SKM-1 treated with dmso at 0.1 percent for 144 hours (cell line): ENCODE results near the gene CCDC178.

Source experiments
- DNase-seq: peaks from one replicate; lab custom pipeline; 2025; ENCODE audit not compliant: unreplicated experiment; lab: John Stamatoyannopoulos, UW

The CCDC178 gene

DNA sequence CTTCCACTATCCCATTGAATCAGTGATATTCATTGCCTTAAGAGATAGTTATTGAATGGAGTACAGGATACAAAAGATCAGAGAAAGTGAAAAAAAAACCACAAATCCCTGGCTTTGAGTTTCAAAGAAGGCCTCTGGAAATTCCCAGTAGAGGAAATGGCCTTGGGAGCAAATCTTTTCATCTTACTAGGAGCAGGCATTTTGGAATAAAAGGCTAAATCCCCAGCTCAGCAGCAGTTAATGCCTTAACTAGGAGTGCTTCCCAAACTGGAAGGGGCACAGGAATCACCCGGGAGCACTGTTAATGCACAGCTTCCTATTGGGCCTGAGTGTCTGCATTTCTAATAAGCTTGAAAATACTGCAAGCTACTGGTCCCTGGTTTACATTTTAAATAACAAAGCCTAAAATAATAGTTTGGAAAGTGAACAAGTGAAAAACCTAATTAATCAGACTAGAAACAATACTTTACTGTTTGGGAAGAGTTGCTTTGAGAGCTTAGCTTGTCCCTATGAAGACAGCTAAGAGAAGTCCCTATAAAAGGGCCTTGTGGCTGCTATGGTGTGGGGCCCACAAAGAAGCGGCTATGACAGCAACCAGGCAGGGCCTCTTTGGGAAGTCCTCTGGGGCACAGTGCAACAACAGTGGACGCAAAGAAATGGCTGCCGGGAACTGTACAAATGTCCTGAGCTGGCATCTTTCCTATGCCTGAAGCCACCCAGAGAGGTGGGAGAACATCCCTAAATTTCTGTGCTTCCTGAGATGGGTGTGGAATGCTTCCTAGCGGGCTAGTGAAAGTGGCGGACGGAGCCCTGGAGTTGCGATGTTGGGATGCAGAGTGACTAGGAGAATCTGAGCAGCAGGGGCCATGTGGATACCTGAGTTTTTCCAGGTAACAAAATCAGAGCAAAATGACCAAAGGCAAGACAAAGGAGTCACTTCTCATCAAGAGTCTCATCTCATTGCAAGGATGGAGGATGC lies 550.6 kb downstream of the CCDC178 start:
- no peak for DNase-seq

DNA sequence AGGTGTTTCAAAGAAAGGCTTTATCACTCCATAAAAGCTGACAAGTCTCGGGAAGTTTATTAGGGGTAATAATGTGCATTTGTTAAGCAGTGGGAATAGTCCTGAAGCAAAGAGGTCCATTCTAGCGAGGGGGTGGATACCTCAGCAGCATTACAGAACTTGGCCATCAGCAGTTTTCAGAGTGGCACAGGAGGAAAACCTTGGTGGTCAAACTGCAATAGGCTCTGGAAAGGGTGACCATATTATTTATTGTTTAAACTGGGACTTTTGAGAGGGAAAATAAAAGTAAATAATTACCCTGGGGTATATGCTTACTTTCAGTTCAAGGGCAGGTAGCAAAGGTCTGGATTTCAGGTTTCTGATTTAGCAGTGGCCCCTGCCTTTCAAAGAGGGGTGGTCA lies 552.2 kb downstream of the CCDC178 start:
- no peak for DNase-seq
